SH-SY5Y (cell line): ENCODE results near the gene ESM1.

Experiments
- GATA2 ChIP-seq: IDR thresholded peaks from 2 replicates; pipeline ENCODE4 v1.6.1; 2011; ENCODE audit warnings: mild to moderate bottlenecking, low read depth, low read length
- GATA3 ChIP-seq: IDR thresholded peaks from 2 replicates; pipeline ENCODE4 v1.6.1; 2011; ENCODE audit warnings: low read depth, mild to moderate bottlenecking, low read length, moderate library complexity

- TF ChIP-seq GATA2: no peak
- no peak for TF ChIP-seq GATA3
Observed at GRCh38 chr5:54991416-54991815, 6.0 kb upstream of the ESM1 start.
